Adrenal gland (tissue), 5 donors: ENCODE results near the gene TLR5.

Experiments
- POLR2A ChIP-seq, 2 donors: fragments of 450-650 bp; IDR thresholded peaks; one replicate each; pipeline ENCODE4 v1.6.1; 2017; ENCODE audit warnings: antibody characterized with exemption in 2 of 2, mild to moderate bottlenecking in 2 of 2, moderate library complexity in 1 of 2
- TF ChIP-seq, protein P1 (sequence below), 6 experiments: fragments of 450-650 bp in 4 of 6; fragments of 200-600 bp in 2 of 6; sonication (generic) in 1 of 6; IDR thresholded peaks; 1 replicate in 5 of 6; 2 replicates in 1 of 6; pipeline versions ENCODE4 v1.5.1 to v1.8.0; 2016 to 2021; ENCODE audit warnings: antibody characterized with exemption in 6 of 6, mild to moderate bottlenecking in 2 of 6, moderate library complexity in 1 of 6
- donor health status: DM: no; HTN: no; CAD: no.

DNA sequence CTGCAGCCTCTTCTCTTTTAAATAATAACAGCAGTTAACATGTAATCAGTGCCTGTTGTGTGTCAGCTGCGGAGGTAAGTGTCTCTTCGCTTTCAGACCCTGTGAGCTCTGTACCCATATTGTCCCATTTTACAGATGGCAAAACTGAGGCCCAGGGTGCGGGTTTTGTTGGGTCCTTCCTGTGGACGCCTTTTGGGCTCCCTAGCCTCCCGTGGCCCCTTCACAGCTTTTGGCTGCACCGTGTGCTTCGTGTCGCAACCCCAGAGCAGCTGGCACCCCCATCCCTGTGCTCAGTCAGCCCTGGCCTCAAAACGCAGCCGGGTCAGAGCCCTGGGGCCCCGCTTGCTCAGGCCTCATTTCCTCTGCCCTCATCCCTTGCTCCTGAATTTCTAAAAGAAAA is 53.8 kb downstream of the TLR5 start:
- no peak for TF ChIP-seq POLR2A (IDR thresholded peaks at IDR 0.05)
- TF ChIP-seq, protein P1, sequence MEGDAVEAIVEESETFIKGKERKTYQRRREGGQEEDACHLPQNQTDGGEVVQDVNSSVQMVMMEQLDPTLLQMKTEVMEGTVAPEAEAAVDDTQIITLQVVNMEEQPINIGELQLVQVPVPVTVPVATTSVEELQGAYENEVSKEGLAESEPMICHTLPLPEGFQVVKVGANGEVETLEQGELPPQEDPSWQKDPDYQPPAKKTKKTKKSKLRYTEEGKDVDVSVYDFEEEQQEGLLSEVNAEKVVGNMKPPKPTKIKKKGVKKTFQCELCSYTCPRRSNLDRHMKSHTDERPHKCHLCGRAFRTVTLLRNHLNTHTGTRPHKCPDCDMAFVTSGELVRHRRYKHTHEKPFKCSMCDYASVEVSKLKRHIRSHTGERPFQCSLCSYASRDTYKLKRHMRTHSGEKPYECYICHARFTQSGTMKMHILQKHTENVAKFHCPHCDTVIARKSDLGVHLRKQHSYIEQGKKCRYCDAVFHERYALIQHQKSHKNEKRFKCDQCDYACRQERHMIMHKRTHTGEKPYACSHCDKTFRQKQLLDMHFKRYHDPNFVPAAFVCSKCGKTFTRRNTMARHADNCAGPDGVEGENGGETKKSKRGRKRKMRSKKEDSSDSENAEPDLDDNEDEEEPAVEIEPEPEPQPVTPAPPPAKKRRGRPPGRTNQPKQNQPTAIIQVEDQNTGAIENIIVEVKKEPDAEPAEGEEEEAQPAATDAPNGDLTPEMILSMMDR (IDR thresholded peaks at IDR 0.05), result no peak
